NB4 (cell line): ENCODE results near the gene TESK2.
"Not testable (repeated sequence)": the region's sequence is repeated elsewhere in the genome, so short reads cannot be mapped to it uniquely, and the experiment has no call there.

ENCODE experiments used
- DNase-seq: peaks from one replicate; pipeline ENCODE4 v3.0.0; 2010; ENCODE audit warnings: low read depth
- H3K4me3 ChIP-seq: one replicate; pipeline ENCODE4 v1.5.1; 2011; ENCODE audit warnings: mild to moderate bottlenecking, low read depth, low read length, moderate library complexity
- CTCF ChIP-seq: IDR thresholded peaks from one replicate; pipeline ENCODE4 v1.5.1; 2012; ENCODE audit warnings: low read depth, low read length
- MAX ChIP-seq: IDR thresholded peaks from 2 replicates; pipeline ENCODE4 v1.6.1; 2011; ENCODE audit warnings: low read depth, low read length
- MYC ChIP-seq: IDR thresholded peaks from 2 replicates; pipeline ENCODE4 v1.6.1; 2011; ENCODE audit warnings: low read depth, low read length
- POLR2A ChIP-seq: IDR thresholded peaks from 2 replicates; pipeline ENCODE4 v1.6.1; 2011; ENCODE audit warnings: mild to moderate bottlenecking; ENCODE audit not compliant: insufficient read length; ENCODE audit errors: extremely low read depth

Gene TESK2

GRCh38 chr1:45488666-45489377 is 2.1 kb downstream of the TESK2 start:
- DNase-seq = no peak
- no peak for TF ChIP-seq POLR2A
- TF ChIP-seq CTCF = no peak
- no peak overlapping the region for H3K4me3 ChIP-seq

- no peak for DNase-seq
- no peak overlapping the region for H3K4me3 ChIP-seq
- TF ChIP-seq MYC = no peak
Observed at GRCh38 chr1:45485949-45486348, 5.0 kb downstream of the TESK2 start.

GRCh38 chr1:45479039-45479748 is 11.8 kb downstream of the TESK2 start:
- TF ChIP-seq MAX = no peak
- no peak for DNase-seq
- H3K4me3 ChIP-seq = no peak overlapping the region

- no peak for DNase-seq
- H3K4me3 ChIP-seq = no peak overlapping the region
- no peak for TF ChIP-seq MYC
- TF ChIP-seq MAX = no peak
- TF ChIP-seq CTCF = no peak
- TF ChIP-seq POLR2A = no peak
Observed at GRCh38 chr1:45478121-45478814, 12.7 kb downstream of the TESK2 start.

GRCh38 chr1:45477646-45478045 is 13.3 kb downstream of the TESK2 start:
- H3K4me3 ChIP-seq = no peak overlapping the region
- no peak for DNase-seq
- TF ChIP-seq MAX (no peak), CTCF (no peak), MYC (no peak), POLR2A (no peak)

GRCh38 chr1:45474194-45474593 is 16.8 kb downstream of the TESK2 start:
- DNase-seq, H3K4me3 ChIP-seq: not testable (repeated sequence)

GRCh38 chr1:45473302-45473701 is 17.7 kb downstream of the TESK2 start:
- DNase-seq = no peak
- H3K4me3 ChIP-seq = no peak overlapping the region
- no peak for TF ChIP-seq MYC
- no peak for TF ChIP-seq CTCF
- no peak for TF ChIP-seq POLR2A
- no peak for TF ChIP-seq MAX
